Tibial nerve (tissue), 4 donors: ENCODE results near the gene LEP.
"Not testable (repeated sequence)": the region's sequence is repeated elsewhere in the genome, so short reads cannot be mapped to it uniquely, and the experiment has no call there.

ENCODE experiments used
- EP300 ChIP-seq, 2 donors: sonication (generic); formaldehyde crosslinking; IDR thresholded peaks; one replicate each; pipeline ENCODE4 v1.6.1; 2017; ENCODE audit warnings: antibody characterized with exemption in 2 of 2, mild to moderate bottlenecking in 1 of 2
- POLR2A ChIP-seq, 2 donors: fragments of 450-650 bp; IDR thresholded peaks; one replicate each; pipeline ENCODE4 v1.6.1; 2017; ENCODE audit warnings: antibody characterized with exemption in 2 of 2, mild to moderate bottlenecking in 2 of 2, moderate library complexity in 2 of 2
- TF ChIP-seq, protein P1 (sequence below), 5 experiments: fragments of 200-600 bp in 3 of 5; fragments of 450-650 bp in 2 of 5; sonication (generic) in 3 of 5; IDR thresholded peaks; one replicate each; pipeline ENCODE4 v1.5.1; 2016 to 2019; ENCODE audit warnings: antibody characterized with exemption in 5 of 5, mild to moderate bottlenecking in 3 of 5, moderate library complexity in 2 of 5

DNA sequence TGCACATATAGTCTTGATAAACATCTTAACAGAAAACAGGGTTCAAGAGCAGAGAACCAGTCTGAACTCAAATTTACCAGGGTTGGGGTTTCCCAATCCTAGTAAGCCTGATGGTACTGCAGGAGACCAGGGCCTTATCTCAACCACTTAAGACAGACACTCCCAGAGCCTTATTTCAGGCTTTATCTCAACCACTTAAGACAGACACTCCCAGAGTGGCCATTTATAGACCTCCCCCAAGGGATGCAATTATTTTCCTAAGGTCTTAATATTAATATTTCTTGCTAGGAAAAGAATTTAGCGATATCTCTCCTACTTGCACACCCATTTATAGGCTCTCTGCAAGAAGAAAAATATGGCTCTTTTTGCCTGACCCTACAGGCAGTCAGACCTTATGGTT, 39.4 kb downstream of the LEP start:
- TF ChIP-seq, protein P1, sequence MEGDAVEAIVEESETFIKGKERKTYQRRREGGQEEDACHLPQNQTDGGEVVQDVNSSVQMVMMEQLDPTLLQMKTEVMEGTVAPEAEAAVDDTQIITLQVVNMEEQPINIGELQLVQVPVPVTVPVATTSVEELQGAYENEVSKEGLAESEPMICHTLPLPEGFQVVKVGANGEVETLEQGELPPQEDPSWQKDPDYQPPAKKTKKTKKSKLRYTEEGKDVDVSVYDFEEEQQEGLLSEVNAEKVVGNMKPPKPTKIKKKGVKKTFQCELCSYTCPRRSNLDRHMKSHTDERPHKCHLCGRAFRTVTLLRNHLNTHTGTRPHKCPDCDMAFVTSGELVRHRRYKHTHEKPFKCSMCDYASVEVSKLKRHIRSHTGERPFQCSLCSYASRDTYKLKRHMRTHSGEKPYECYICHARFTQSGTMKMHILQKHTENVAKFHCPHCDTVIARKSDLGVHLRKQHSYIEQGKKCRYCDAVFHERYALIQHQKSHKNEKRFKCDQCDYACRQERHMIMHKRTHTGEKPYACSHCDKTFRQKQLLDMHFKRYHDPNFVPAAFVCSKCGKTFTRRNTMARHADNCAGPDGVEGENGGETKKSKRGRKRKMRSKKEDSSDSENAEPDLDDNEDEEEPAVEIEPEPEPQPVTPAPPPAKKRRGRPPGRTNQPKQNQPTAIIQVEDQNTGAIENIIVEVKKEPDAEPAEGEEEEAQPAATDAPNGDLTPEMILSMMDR (IDR thresholded peaks at IDR 0.05) = not testable (repeated sequence)
- not testable (repeated sequence) for TF ChIP-seq EP300, POLR2A (IDR thresholded peaks at IDR 0.05)
